Suppressor macrophage (primary cell): Measurements from ENCODE around the gene ETV5.
A peak's percentile ranks its signal among the peaks of the same experiment; 100 is the strongest.
"Not testable (repeated sequence)": the region's sequence is repeated elsewhere in the genome, so short reads cannot be mapped to it uniquely, and the experiment has no call there.

Experiments used
- DNase-seq, 4 experiments: peaks; one replicate each; pipeline ENCODE4 v3.0.0-alpha.2; 2020 to 2022

The ETV5 gene

DNA sequence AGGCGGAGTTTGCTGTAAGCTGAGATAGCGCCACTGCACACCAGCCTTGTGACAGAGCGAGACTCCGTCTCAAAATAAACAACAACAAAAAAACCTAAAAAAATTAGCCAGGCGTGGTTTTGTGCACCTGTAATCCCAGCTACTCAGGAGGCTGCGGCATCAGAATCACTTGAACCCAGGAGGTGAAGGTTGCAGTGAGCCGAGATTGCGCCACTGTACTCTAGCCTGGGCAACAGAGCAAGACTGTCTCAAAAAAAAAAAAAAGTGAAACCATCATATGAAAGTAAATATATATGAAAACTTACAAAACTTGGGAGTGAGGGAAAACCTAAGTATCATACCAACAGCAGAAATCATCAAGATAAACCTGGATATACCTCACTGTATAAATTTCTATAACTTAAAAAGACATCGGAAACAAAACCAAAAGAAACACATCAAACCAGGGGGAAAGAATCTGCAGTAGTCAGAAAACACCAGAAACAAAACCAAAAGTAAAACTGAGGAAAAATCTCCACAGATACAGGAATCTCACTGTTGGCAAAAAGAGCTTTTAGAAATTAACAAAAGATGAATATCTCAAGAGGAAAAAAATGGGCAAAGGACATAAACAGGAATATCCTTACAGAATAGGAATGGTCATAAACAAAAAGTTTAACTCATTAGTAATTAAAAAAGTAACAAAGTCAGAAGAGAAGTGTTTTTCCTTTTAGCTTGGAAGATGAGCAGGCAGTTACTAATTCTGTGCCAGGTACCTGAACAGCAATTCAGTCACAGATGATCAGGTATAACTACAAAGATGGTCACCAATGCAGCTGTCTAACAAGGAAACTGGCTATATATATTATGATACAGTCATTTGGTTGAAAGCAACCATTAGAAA is 41.3 kb downstream of the ETV5 start:
- no peak for DNase-seq

DNA sequence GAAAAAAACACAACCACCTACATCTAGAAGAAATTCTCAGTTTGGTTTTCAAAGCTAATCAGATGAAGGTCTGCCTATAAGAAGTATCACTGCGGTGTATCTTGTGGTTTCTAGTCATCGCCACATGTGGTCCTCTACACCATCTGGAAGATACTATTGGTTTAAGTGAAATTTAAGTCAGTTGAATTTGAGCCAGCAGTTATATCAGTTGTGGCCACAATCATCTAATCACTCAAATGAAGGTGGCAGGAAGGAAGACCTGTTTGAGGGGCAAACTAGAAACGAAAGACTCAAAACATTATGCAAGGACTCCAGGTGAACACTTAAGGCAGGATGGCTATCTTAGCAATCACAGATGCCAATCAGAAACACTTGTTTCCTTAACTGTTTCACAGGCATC is 48.7 kb downstream of the ETV5 start:
- no peak for DNase-seq

DNA sequence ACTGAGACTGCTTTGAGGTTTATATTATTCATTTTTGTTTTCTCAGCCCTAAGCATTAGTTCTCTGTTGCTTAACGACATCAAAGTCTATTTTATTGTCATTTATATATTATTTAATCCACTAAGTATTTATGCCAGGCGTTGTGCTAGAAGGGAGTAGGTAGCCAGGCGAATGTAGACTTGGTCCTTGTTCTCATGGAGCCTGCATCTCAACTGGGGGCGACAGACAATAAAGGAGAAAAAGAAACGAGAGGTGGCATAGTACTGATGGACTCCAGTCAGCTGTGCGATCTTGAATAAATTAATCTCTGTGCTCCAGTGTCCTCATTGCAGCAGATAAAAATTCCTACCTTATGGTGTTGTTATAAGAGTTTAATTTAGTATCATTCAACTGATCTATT is 49.7 kb downstream of the ETV5 start:
- DNase-seq, result no peak

DNA sequence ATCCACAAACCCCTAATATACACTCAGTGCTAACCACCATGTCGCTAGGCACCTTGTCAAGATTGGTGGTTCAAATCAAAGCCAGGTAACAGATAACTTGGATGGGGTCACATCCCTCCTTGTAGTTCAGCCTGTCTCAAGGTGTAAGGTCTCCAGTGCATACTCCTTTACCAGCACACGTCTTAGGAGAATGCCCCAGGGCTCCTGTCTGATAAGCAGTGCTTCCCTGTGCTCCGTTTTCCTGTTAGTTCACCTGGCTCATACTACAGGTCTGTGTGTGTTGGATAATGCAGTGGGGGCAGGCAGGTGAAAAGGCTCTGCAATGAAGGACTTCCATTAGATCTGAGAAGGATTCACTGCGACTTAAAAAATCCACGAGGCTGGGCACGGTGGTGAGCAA is 50.7 kb downstream of the ETV5 start:
- no peak for DNase-seq

DNA sequence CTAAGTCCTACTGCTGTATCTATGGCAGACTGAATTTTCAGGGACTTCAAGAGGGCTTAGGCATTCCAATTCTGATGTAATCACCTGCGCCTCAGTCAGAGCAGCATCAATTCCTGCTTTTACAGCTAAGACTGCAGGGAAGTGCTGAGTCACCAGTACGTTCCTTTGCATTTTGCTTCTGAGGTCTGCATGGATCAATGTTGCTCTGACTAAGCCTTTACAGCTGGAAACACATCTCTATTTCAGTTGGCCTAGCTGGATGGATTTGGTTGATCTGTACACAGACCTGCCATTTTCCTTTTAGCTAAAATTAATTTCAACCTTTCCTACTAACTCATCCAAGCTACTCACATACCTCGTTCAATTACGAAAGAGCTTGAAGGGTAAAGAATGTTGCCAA is 51.3 kb downstream of the ETV5 start:
- DNase-seq, result peak in 1 of 4 experiments; percentile 5

DNA sequence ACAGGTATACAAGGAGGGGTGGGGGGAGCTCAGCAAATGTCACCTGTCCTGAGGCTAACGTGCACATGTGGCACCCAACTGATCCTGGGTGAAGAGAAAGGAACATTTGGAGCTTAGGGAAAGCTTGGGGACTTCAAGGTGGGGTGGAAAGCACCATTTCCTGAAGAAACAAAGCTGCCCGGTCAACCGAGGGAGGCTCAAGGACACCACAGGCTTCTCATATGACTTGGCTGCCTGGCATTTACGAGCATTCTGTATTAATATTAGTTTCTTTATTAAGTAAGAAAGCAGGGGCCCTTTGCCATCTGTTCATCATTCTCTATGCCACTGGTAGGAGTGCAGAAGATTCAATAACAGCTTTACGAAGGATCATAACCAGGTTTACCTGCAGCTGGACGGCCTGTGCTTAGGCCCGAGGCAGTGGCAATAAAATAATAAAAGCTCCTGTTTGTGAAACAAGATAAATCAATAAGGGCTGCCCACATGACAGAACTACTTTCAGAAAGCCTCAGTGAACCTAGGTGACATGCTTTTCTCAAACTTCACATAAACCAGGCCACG is 54.0 kb downstream of the ETV5 start:
- no peak for DNase-seq

DNA sequence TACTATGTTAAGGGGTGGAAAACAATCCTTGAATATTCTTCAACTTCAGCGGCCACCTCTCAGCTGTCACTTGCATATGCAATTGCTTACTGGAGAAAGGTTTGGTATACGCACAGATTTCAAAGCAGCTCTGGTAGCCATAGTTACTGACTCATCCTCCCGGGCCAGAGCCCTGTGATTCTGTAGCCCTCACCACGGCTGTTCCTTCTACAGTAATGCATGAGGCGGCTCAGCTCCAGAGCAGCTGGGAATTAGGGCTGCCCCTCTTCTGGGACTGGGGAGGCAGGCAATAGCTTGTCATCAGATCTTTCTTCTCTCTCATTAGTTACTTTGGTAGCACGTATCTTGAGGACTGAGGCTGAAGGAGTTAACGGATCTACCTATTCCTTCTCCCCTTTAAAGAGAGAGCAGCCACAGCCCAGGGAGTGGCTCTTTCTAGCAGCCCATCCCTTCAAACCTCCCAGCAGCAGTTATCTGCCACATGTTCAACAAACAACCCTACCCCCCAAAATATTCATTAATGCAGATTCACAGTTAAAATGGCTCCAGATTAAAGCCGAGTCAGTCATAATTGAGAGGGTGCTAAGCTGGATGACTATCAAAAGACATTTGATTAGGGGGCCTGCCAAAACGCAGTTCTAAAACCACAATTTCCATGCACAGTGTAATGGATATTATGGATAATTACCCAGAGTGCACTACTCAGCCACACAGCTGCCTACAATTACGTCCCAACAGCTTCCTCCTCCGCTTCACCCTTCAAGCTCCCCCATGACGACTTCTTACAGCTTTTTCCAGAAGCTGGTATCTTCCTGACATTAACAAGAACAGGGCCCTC is 54.7 kb downstream of the ETV5 start:
- no peak for DNase-seq

DNA sequence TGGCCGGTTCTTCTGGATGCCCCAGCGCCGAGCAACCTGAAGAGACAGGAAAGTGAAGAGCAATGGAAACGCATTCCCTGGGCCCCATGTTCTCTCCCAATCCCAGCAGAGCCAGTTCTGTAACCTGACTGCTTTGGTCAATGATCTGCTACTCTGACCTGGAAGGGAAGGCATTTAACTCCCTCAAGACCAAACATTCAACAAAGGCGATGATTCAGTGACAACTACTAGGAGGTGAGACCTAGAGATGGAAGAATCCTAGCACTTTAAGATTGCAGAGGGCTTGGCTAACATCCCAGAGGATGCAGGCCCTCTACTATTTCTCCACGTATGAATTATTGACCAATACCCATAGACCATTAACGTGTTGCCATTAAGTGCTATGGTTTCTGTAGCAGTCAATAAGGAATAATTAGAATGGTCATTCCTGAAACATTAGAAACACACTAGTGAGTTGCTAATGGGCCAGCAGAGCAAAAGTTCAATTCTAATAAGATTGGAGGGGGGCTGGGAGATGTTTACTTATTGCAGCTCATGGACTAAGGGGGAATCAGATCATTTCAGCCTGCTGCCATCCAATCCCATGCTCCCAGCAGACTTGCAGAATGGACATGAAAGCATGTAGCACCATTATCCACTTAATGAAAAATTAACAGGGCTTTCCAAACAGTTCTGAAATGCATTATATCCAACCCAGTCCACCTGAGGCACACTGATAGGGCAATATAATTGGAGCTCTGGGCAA is 56.6 kb downstream of the ETV5 start:
- DNase-seq, result no peak

DNA sequence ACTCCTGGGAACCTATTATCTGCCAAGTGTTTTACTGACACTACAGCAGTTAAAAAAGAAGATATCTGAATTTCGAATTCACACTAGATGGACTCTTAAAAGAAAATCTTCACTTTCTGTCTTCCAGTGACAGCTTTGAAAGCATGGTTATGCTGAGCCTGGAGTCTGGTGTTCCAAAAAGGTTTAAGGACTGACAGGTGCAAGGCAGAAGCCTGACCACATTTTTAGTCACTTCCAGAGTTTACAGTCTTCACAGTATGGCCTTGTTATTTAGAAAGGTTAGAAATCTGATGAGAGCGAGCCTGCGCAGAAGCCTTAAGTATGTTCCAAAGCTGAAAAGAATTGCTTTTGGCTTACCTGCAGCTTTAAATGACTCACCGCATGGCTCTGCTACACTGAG is 59.9 kb downstream of the ETV5 start:
- DNase-seq, result no peak

DNA sequence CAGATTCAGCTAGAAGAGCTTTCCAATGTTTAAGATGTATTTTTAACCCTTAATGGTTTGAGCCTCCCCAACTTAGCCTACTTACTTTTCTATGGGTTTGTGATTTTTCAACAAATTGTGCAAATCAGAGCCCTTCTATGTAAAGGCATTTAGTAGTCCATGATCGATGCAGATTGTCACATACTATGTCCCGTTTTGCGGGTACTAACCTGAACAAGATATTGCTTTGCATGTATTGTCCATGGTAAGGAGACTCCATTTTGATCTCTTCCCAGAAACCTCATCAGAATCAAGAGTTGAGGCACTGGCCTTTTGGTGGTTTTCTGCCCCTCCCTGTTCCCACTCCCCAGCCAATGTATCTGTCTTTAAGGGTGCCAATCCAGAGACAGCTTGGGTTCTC is 60.8 kb downstream of the ETV5 start:
- DNase-seq, result no peak

DNA sequence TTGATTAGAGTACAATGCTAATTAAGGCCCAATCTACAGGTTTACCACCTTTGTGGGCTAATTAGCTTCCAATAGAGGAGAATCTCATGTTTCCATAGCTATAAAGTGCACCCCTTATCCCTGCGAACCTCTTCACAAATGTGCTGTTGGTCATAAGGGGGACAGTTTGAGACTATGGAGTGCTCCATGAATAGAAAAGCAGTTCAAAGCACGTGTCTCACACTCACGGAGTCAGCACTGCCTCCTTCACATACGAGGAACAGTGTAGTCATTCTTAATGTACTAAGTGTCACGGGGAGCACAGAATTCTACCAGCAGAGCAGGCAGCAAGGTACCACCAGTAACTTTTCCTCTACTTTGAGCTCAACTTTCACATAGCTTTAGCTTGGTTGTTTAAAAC is 62.1 kb downstream of the ETV5 start:
- no peak for DNase-seq

DNA sequence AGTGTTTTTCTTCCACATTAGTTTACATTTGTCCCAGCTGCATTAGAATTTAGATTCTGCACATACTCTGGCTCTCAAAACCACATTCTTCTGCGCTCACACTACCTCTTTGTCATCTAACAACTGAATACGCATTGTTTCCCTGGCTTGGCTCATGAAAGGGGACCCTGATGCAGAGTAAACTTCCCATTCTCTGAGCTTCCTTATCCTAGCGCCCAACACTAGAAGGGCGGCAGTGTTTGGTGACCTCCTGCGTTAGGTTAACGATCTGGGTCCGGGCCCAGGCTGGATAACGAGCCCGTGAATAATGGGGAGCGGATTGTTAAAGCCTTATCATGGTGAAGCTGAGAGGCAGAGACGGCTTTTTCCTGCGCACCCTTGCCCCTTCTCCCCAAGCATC is 63.9 kb downstream of the ETV5 start:
- no peak for DNase-seq

DNA sequence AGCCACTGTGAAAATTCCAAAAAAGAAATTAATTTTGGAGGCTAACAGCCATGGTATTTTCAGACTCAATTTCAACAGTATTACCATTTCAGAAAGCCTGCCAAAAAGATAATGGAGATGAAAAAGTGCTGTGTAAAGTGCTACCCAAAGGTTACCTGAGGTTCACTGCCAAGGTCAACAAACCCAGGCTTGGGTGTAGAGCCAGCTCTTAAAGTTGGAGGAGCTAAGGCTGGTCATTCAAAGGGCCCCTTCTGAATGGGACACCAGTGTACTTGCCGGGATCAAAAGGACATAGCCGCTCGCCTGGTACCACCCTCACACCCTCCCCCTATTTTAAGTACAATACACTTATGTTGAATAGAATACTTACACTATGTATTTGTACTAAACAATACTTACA is 64.5 kb downstream of the ETV5 start:
- no peak for DNase-seq

DNA sequence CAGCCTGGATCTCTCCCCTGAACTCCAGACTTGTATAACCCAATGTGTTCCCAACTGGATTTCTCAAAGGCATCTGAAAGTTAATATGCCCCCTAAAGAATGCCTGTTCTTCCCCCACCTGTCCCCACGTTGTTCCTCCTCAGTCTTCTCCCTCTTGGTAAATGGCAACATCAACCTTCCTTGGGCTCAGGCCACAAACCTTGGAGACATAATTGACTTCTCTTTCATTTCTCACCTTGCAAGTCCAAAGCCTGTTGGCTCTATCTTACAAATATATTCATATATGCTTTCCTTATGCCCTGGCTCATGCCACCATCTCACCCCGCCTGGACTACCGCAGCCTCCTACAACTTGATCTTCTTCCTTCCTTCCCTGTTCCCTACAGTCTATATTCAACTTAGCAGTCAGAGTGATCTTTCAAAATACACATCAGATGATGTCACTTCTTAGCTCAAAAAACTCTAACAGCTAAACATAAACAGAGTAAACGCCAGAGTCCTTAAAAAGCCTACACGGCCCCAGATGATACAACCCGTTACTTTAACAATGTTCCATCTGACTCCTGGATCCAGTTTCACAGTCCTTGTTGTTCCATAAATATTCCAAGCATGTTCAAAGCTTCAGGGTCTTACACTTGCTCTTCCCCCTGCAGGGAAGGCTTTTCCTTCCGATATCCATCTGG is 66.2 kb downstream of the ETV5 start:
- peak in 1 of 4 experiments; percentile 4 for DNase-seq

DNA sequence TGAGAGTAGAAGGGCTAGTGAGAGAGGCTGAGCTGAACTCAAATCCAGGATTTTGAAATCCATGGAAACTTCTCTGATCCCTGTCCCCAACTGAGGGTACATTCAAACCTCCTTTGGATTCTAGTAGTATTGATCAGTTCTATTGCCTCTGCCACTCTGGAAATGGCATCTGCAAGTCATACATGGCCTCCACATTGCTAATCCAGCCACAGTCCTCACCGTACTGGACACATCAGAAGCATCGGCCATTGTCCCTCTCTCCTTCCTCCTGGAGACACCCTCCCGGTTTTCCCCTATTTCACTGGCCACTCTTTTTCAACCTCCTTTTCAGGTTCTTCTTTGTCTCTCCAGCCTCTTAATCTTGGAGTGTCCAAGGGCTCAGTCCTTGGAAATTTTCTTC is 66.9 kb downstream of the ETV5 start:
- DNase-seq, result no peak

DNA sequence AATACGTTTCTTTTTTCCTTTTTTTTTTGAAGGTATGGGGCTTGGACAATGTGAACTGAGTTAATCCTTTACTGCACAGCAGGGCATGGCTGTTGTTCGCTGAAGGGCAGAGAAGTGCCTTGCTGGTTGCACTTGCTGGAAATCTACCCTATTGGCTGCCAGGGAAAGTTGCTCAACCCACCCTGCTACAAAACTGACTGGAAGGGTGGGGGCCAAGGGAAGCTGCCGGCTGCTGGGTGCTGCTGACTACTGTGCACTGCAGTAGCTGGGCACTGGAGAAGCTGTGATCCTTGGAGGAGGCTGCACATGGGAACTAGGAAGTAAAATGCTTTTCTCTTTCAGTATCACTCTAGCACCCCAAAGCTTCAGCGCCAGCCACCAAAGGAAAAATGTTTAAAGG is 70.5 kb downstream of the ETV5 start:
- DNase-seq, result peak in 2 of 4 experiments; percentile 11 to 14

DNA sequence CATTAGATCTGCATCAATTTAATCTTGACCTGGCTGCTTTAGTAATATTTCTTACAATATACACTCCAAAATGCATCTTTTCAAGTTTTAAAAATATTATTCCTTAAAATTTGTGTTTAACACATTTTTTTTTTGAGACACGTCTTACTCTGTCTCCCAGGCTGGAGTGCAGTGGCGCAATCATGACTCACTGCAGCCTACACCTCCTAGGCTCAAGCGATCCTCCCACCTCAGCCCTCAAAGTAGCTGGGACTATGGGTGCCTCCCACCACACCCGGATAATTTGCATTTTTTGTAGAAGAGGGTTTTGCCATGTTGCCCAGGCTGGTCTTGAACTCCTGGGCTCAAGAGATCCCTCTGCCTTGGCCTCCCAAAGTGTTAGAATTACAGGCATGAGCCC is 73.6 kb downstream of the ETV5 start:
- peak; percentile 48 to 79 (median 70) for DNase-seq

DNA sequence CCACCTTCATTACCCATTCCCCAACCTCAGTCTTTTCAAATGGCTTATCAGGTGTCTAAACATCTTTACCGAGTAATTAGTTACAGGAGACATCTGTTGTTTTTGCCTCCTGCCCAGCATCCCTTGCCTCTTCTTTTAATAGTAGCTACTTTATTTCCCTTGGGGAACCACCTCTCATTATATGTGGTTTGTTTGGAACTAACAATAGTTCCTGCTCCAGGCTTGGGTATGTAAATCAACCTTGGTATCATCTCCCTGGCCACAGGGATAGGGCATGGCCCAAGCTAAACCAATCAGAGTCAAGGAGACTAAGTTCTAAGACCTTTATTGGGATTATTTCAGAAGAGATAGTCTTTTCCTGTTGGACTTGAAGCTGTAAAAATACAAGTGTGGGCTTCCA is 76.6 kb downstream of the ETV5 start:
- DNase-seq, result no peak

DNA sequence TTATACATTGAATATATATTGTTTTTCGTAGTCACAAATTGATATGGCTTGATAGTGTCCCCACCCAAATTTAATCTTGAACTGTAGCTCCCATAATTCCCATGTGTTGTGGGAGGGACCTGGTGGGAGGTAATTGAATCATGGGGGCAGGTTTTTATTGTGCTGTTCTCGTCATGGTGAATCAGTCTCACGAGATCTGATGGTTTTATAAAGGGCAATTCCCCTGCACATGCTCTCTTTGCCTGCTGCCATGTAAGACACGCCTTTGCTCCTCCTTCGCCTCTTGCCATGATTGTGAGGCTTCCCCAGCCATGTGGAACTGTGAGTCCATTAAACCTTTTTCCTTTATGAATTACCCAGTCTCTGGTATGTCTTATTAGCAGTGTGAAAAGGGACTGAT is 82.9 kb downstream of the ETV5 start:
- not testable (repeated sequence) for DNase-seq

DNA sequence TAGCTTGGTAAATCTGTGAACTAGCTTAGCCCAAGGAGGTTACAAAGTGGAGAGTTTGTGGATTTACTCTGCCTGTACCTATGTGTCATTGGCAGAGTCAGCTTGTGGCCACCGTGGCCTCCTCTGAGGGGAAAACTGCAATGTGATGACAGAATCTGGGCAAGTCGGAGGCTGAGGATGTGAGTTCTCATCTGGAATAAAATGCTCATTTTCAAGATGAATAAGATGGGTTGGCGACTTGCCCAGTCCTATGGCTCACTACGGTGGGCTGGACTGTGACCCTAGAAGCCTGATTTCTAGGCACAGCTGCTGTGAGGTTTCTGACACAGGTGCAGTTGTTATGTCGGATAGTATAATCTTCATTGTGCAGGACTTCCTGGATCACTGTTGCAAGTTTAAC is 83.7 kb downstream of the ETV5 start:
- DNase-seq, result no peak

DNA sequence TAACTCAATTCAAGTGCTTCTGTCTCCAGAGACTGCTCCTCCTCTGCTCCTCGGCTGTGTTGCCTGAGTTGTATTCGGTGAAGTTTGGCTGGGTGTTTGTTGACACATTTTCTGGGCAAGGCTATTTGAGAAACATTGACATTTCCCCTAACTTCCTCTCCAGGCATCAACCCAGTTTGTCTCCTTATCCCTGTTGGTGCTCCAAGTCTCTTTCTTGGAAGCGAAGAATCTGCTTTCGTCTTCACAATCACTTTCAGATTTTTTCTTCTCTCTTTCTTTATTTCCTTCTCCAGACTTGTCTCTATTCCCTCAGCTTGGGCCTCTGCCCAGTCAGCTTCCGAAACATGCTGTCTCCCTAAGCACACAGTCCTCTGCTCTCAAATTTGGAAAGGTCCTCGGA is 84.7 kb downstream of the ETV5 start:
- DNase-seq, result no peak

DNA sequence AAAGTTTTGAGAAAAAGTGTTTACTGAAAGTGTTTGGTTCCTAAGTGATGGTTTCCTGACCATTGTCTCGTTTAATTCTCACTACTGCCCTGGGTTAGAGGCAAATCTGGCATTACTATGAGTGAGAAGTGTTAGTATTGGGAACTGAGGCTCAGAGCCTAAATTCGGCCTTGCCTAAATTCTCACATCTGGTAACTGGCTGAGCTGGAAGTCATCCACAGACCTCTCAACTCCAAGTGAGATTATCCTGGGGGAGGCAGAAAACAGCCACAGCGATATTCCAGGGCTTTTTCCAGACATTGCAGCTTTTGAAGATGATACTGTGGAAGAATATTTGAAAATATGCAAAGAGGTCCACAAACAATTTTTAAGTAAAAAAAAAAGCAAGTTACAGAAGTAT is 86.0 kb downstream of the ETV5 start:
- no peak for DNase-seq
